ENCODE results near the gene TMEM63B. TPM values are rescaled to one million over a fixed set of nuclear protein-coding genes. Genes with fewer than 3 reads are reported as not detected.

TMEM63B gene
- total and polyA plus RNA-seq, 9 of the 15 experiments (the other 6 are each of a cell fraction or from before 2014, with no cell fraction given), result 0.14 to 39.4 (median 14.4) TPM

- H4K20me1 ChIP-seq (replicated peaks; ENCODE audit: control insufficient read depth, insufficient read depth, low read length), result no peaks in the 10 kb centered on the region
- H3K27me3 ChIP-seq (ENCODE audit: control insufficient read depth in 2 of 2, insufficient read depth in 2 of 2, low read length in 2 of 2), result peaks cover 3 to 14% of the 10 kb centered on the region in 2 experiments; a peak in 3 of 5 replicates
- H3K9me1 ChIP-seq (ENCODE audit: control insufficient read depth, insufficient read depth, low read length), result no peaks in the 10 kb centered on the region
- H3K79me2 ChIP-seq (ENCODE audit: control insufficient read depth, insufficient read depth, low read length), result no peaks in the 10 kb centered on the region
- no peak overlapping the region for H3K4me3 ChIP-seq
- FAIRE-seq (no peak), ATAC-seq (no peak), DNase-seq (ENCODE audit: extremely low read depth in 1 of 4, low spot score in 3 of 4) (no peak)
- no peak overlapping the region for H3K27ac ChIP-seq (ENCODE audit: extremely low read depth, low read depth, low read length)
- H3K4me2 ChIP-seq (ENCODE audit: insufficient read depth, low read length), result no peak overlapping the region
- WGBS (ENCODE audit: insufficient coverage, low coverage, missing lambda C conversion rate), result 12% methylated on average over 8 of the region's 8 CpGs
- H3K36me3 ChIP-seq (ENCODE audit: control insufficient read depth, insufficient read depth, low read length), result no peaks in the 10 kb centered on the region
- H3K9me3 ChIP-seq (replicated peaks; ENCODE audit: control insufficient read depth, insufficient read depth, low read depth, low read length), result no peaks in the 10 kb centered on the region
- in situ Hi-C loops (cut with MboI), result no loop called here
- intact Hi-C loops (cut with micrococcal nuclease), result no loop called here
- peaks cover 8 to 10% of the 10 kb centered on the region in 2 experiments; a peak in 4 of 5 replicates for H3K4me1 ChIP-seq (replicated peaks in 1 of 2; ENCODE audit: control insufficient read depth in 2 of 2, insufficient read depth in 2 of 2, low read length in 2 of 2)
- POLR2A ChIA-PET, result interaction anchor here (0.6 to 2.1 kb wide), 6 partner anchors 10 to 172 kb away, joined by 3 to 13 read pairs (median 4); no protein-coding TSS in a partner anchor
- CTCF ChIA-PET (ENCODE audit: low intra/inter-chr PET ratio), result no interaction called here
- H3K9ac ChIP-seq (ENCODE audit: insufficient read depth in 1 of 2, low read depth in 2 of 2, low read length in 2 of 2), result peak overlapping the region in 1 of 2 experiments; percentile 14; a peak in 1 of 4 replicates
- BruUV-seq (replicated peaks), result no TSS peak
- TF ChIP-seq CBX5 (IDR thresholded peaks at IDR 0.05; ENCODE audit: borderline replicate concordance, low read depth), result no peak
- no peak for TF ChIP-seq EGR1 (conservative IDR thresholded peaks at IDR 0.05)
- no peak for TF ChIP-seq PTRF (tag; IDR thresholded peaks at IDR 0.05)
- no peak for TF ChIP-seq ZNF398 (CRISPR knock-in tag; IDR thresholded peaks at IDR 0.05)
- TF ChIP-seq MED1 (CRISPR knock-in tag; IDR thresholded peaks at IDR 0.05; ENCODE audit: borderline replicate concordance), result no peak
- no peak for TF ChIP-seq CTCFL (IDR thresholded peaks at IDR 0.05; ENCODE audit: borderline replicate concordance, insufficient read depth, low read depth, low read length, poor library complexity, severe bottlenecking)
- TF ChIP-seq HIVEP1 (CRISPR knock-in tag; IDR thresholded peaks at IDR 0.05), result no peak
- no peak for TF ChIP-seq HNRNPLL (IDR thresholded peaks at IDR 0.05; ENCODE audit: low read depth, low read length, poor library complexity, severe bottlenecking)
- no peak for TF ChIP-seq PHTF2 (CRISPR knock-in tag; IDR thresholded peaks at IDR 0.05)
- no peak for TF ChIP-seq SLC30A9 (CRISPR knock-in tag; IDR thresholded peaks at IDR 0.05)
- no peak for TF ChIP-seq NFE2 (IDR thresholded peaks at IDR 0.05; ENCODE audit: low read depth)
- peak; percentile 5 for TF ChIP-seq ZFP36 (IDR thresholded peaks at IDR 0.05; ENCODE audit: low read depth, low read length, partially characterized antibody)
- no peak for TF ChIP-seq ZNF830 (CRISPR knock-in tag; IDR thresholded peaks at IDR 0.05)
- TF ChIP-seq SIN3A (IDR thresholded peaks at IDR 0.05; ENCODE audit: borderline replicate concordance in 2 of 2, control insufficient read depth in 1 of 2, low read depth in 2 of 2, low read length in 2 of 2), result no peak
- no peak for TF ChIP-seq MXI1 (IDR thresholded peaks at IDR 0.05; ENCODE audit: low read depth, low read length)
- peak in 1 of 3 experiments; percentile 12 for TF ChIP-seq YY1 (IDR thresholded peaks at IDR 0.05; ENCODE audit: borderline replicate concordance in 1 of 3, control insufficient read depth in 1 of 3, extremely low read depth in 1 of 3, insufficient read depth in 3 of 3, insufficient read length in 1 of 3, insufficient replicate concordance in 2 of 3, low read depth in 1 of 3, low read length in 2 of 3)
- no peak for TF ChIP-seq POU5F1 (IDR thresholded peaks at IDR 0.05; ENCODE audit: borderline replicate concordance, low read depth, low read length, partially characterized antibody)
- H2AFZ ChIP-seq (ENCODE audit: low read depth, low read length), result no peak overlapping the region
Measured at GRCh38 chr6:44162876-44163625, 35.7 kb downstream of the TMEM63B start.
